Fibroblast of skin of left quadriceps (primary cell): ENCODE measurements around the gene PODN.

Experiments used
- DNase-seq, 2 experiments: peaks; one replicate each; pipeline ENCODE4 v3.0.0-alpha.2; 2013; ENCODE audit warnings: low read depth in 2 of 2

Gene PODN

GRCh38 chr1:53061859-53062707 is at the start of gene PODN:
Gene PODN, plus strand, starts transcription at chr1:53062213. Its CDS starts 7,643 bp downstream, at chr1:53069856.
- no peak for DNase-seq

- peak; percentile 75 for DNase-seq
Observed at GRCh38 chr1:53014791-53015507, 47.1 kb upstream of the PODN start.

- no peak for DNase-seq
Observed at GRCh38 chr1:53015508-53015860, 46.5 kb upstream of the PODN start.

GRCh38 chr1:53016705-53017104 is 45.3 kb upstream of the PODN start:
- DNase-seq, result no peak

- no peak for DNase-seq
Observed at GRCh38 chr1:53020588-53020987, 41.4 kb upstream of the PODN start.

GRCh38 chr1:53022179-53022578 is 39.8 kb upstream of the PODN start:
- no peak for DNase-seq

- no peak for DNase-seq
Observed at GRCh38 chr1:53023546-53023945, 38.5 kb upstream of the PODN start.

GRCh38 chr1:53024117-53024516 is 37.9 kb upstream of the PODN start:
- DNase-seq, result no peak

- no peak for DNase-seq
Observed at GRCh38 chr1:53025034-53025768, 36.8 kb upstream of the PODN start.

GRCh38 chr1:53025769-53026112 is 36.3 kb upstream of the PODN start:
- no peak for DNase-seq

- DNase-seq, result no peak
Observed at GRCh38 chr1:53026254-53026653, 35.8 kb upstream of the PODN start.

GRCh38 chr1:53031732-53032131 is 30.3 kb upstream of the PODN start:
- no peak for DNase-seq

GRCh38 chr1:53037159-53037558 is 24.9 kb upstream of the PODN start:
- DNase-seq, result no peak

GRCh38 chr1:53038566-53038965 is 23.4 kb upstream of the PODN start:
- DNase-seq, result no peak

- peak; percentile 88 to 89 for DNase-seq
Observed at GRCh38 chr1:53043271-53043670, 18.7 kb upstream of the PODN start.

GRCh38 chr1:53044926-53045325 is 17.1 kb upstream of the PODN start:
- DNase-seq, result no peak

GRCh38 chr1:53046930-53047329 is 15.1 kb upstream of the PODN start:
- no peak for DNase-seq

- peak; percentile 35 to 48 for DNase-seq
Observed at GRCh38 chr1:53047737-53048736, 14.0 kb upstream of the PODN start.

GRCh38 chr1:53048960-53049573 is 12.9 kb upstream of the PODN start:
- no peak for DNase-seq

GRCh38 chr1:53049574-53049967 is 12.4 kb upstream of the PODN start:
- DNase-seq, result no peak

- DNase-seq, result no peak
Observed at GRCh38 chr1:53050310-53050709, 11.7 kb upstream of the PODN start.
